ENCODE data around the gene AOPEP.

DNA sequence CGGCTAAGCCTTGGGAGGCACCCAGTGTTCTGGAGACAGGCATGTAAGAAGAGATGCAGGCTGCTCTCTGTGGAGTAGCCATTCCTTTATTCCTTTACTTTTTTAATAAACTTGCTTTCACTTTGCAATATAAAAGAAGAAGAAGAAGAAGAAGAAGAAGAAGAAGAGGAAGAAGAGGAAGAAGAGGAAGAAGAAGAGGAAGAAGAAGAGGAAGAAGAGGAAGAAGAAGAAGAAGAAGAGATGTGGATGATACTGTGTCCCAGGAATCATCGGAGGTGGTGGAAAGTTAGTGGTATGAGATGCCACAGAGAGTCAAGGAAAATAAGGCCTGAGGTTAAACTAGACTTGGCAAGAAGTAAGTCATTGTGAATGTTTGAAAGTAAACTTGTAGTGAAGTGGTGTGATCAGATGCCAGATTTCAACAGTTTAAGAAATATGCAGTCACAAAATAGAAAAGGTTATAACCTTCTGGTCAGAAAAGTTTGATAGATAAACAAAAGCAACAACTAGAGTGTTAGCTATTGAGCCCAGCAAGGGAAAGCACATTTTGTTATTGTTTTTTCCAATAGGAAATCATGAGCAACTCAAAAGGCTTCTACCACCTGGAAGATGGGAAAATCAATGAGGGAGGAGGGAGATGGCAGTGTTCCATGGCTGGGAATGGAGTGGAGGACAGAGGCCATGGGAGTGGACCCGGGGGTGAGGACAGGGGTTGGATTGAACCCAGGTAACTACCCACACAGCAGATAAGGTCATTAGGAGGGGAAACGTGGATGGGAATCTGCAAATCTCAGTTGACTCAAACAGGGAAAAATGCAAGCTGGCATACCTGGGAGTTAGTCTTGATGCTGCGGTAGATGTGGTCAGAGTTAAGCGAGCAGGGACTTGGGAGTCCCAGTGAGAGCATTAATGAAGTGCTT, 16.8 kb downstream of the AOPEP start:
- TF ChIP-seq, protein P1, sequence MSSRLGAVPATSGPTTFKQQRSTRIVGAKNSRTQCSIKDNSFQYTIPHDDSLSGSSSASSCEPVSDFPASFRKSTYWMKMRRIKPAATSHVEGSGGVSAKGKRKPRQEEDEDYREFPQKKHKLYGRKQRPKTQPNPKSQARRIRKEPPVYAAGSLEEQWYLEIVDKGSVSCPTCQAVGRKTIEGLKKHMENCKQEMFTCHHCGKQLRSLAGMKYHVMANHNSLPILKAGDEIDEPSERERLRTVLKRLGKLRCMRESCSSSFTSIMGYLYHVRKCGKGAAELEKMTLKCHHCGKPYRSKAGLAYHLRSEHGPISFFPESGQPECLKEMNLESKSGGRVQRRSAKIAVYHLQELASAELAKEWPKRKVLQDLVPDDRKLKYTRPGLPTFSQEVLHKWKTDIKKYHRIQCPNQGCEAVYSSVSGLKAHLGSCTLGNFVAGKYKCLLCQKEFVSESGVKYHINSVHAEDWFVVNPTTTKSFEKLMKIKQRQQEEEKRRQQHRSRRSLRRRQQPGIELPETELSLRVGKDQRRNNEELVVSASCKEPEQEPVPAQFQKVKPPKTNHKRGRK (CRISPR knock-in tag; IDR thresholded peaks at IDR 0.05; ENCODE audit: borderline replicate concordance) = no peak
- TF ChIP-seq, protein P2, sequence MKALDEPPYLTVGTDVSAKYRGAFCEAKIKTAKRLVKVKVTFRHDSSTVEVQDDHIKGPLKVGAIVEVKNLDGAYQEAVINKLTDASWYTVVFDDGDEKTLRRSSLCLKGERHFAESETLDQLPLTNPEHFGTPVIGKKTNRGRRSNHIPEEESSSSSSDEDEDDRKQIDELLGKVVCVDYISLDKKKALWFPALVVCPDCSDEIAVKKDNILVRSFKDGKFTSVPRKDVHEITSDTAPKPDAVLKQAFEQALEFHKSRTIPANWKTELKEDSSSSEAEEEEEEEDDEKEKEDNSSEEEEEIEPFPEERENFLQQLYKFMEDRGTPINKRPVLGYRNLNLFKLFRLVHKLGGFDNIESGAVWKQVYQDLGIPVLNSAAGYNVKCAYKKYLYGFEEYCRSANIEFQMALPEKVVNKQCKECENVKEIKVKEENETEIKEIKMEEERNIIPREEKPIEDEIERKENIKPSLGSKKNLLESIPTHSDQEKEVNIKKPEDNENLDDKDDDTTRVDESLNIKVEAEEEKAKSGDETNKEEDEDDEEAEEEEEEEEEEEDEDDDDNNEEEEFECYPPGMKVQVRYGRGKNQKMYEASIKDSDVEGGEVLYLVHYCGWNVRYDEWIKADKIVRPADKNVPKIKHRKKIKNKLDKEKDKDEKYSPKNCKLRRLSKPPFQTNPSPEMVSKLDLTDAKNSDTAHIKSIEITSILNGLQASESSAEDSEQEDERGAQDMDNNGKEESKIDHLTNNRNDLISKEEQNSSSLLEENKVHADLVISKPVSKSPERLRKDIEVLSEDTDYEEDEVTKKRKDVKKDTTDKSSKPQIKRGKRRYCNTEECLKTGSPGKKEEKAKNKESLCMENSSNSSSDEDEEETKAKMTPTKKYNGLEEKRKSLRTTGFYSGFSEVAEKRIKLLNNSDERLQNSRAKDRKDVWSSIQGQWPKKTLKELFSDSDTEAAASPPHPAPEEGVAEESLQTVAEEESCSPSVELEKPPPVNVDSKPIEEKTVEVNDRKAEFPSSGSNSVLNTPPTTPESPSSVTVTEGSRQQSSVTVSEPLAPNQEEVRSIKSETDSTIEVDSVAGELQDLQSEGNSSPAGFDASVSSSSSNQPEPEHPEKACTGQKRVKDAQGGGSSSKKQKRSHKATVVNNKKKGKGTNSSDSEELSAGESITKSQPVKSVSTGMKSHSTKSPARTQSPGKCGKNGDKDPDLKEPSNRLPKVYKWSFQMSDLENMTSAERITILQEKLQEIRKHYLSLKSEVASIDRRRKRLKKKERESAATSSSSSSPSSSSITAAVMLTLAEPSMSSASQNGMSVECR (CRISPR knock-in tag; IDR thresholded peaks at IDR 0.05; ENCODE audit: borderline replicate concordance) = no peak
- TF ChIP-seq, protein P3, sequence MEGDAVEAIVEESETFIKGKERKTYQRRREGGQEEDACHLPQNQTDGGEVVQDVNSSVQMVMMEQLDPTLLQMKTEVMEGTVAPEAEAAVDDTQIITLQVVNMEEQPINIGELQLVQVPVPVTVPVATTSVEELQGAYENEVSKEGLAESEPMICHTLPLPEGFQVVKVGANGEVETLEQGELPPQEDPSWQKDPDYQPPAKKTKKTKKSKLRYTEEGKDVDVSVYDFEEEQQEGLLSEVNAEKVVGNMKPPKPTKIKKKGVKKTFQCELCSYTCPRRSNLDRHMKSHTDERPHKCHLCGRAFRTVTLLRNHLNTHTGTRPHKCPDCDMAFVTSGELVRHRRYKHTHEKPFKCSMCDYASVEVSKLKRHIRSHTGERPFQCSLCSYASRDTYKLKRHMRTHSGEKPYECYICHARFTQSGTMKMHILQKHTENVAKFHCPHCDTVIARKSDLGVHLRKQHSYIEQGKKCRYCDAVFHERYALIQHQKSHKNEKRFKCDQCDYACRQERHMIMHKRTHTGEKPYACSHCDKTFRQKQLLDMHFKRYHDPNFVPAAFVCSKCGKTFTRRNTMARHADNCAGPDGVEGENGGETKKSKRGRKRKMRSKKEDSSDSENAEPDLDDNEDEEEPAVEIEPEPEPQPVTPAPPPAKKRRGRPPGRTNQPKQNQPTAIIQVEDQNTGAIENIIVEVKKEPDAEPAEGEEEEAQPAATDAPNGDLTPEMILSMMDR (IDR thresholded peaks at IDR 0.05) = no peak

Data from WTC11 (cell line).